Psoas muscle (tissue), 8 donors: Measurements from ENCODE around the gene MRPS18B. TPM values are rescaled to one million over a fixed set of nuclear protein-coding genes. Genes with fewer than 3 reads are reported as not detected.
A peak's percentile ranks its signal among the peaks of the same experiment; 100 is the strongest.

Source experiments
- ATAC-seq, 4 donors: fragments of 200-7000 bp; cut with Tn5 transposase; one replicate each; pipeline ENCODE4 v1.9.1; 2020; ENCODE audit warnings: moderate library complexity in 3 of 4, mild to moderate bottlenecking in 2 of 4
- DNase-seq, 2 donors: peaks; one replicate each; pipeline ENCODE4 v3.0.0-alpha.2; 2020
- H3K27ac ChIP-seq: fragments of 200-600 bp; one replicate; pipeline ENCODE4 v1.8.0; 2022
- H3K27me3 ChIP-seq, 3 donors: fragments of 200-600 bp in 1 of 3; one replicate each; pipeline versions ENCODE4 v1.6.1 to v1.8.0; 2013 to 2022; ENCODE audit warnings: low read length in 2 of 3, mild to moderate bottlenecking in 2 of 3, moderate library complexity in 1 of 3; ENCODE audit not compliant: insufficient read depth in 3 of 3
- H3K36me3 ChIP-seq, 2 donors: fragments of 200-600 bp in 1 of 2; one replicate each; pipeline versions ENCODE4 v1.6.1 to v1.8.0; 2013 to 2022; ENCODE audit warnings: low read depth in 1 of 2, mild to moderate bottlenecking in 1 of 2, moderate library complexity in 1 of 2; ENCODE audit not compliant: insufficient read depth in 1 of 2
- H3K4me1 ChIP-seq: fragments of 200-600 bp; one replicate; pipeline ENCODE4 v1.8.0; 2022
- H3K4me3 ChIP-seq: fragments of 200-600 bp; one replicate; pipeline ENCODE4 v1.8.0; 2022; ENCODE audit warnings: mild to moderate bottlenecking
- H3K9me3 ChIP-seq: fragments of 200-600 bp; one replicate; pipeline ENCODE4 v1.8.0; 2022
- CTCF ChIP-seq: fragments of 200-600 bp; IDR thresholded peaks from one replicate; pipeline ENCODE4 v1.8.0; 2022; ENCODE audit warnings: antibody characterized with exemption
- WGBS, 3 donors: extraction: QIAGEN DNeasy Blood & Tissue Kit; methylation state at CpG; one replicate each; pipeline versions ENCODE4 v1.1.6 to v1.1.7; 2013; 5-methylcytosine and 5-hydroxymethylcytosine counted together
- intact Hi-C, 2 donors: fragments of 100-400 bp; cut with DNase I; formaldehyde crosslinking; loops; one replicate each; pipeline versions ENCODE4 v1.11.0 to v1.14.2; 2022
- polyA plus RNA-seq, 3 donors: library from polyadenylated mRNA; stranded (reverse); fragments of 200-250 nt; gene quantifications; one replicate each; pipeline ENCODE4 v1.2.3, GENCODE V29; 2013
- total RNA-seq, 4 donors: library from RNA; stranded (reverse); fragmentation: NEBNext Ultra II Directional in 2 of 4; extraction: Animal tissue kit (Norgen Biotek cat#: 25700) in 2 of 4; gene quantifications; one replicate each; pipeline versions ENCODE4 v1.2.1 to v1.2.4, GENCODE V29; 2021 to 2023
- donor health status: healthy with polysubstance abuse.
- donor health status: DM: no; HTN: no; CAD: no; lungs with moderate emphysema.
- donor health status: Bipolar disorder and iron deficiency.
- donor health status: healthy.
- donor health status: DM: yes; HTN: yes; CAD: no.
- donor health status: DM: no; HTN: no; CAD: no.
- donor health status: DM: no; HTN: no; CAD: no.
- donor health status: DM: yes; HTN: yes; CAD: no.

Gene MRPS18B
- total and polyA plus RNA-seq, 7 donors, result 109 to 303 (median 184) TPM

- DNase-seq (peak; percentile 95 to 97), ATAC-seq (peak; percentile 89 to 95 (median 92))
- no peaks in the 10 kb centered on the region for H3K9me3 ChIP-seq
- TF ChIP-seq CTCF, result no peak
- H3K4me1 ChIP-seq, result peaks cover 13% of the 10 kb centered on the region
- peak within 1 kb of the TSS; percentile 88 for H3K27ac ChIP-seq
- intact Hi-C loops, result no loop called here
- 10 to 13% (median 11%) methylated on average over 28 to 37 of the region's 37 CpGs for WGBS, 3 donors
- peaks cover 4 to 60% of the 10 kb centered on the region in 2 donors for H3K36me3 ChIP-seq
- H3K4me3 ChIP-seq, result peak within 1 kb of the TSS; percentile 98
- H3K27me3 ChIP-seq, result no peaks in the 10 kb centered on the region
These were observed 29.0 kb downstream of the MRPS18B start, which contains the start of gene C6orf136 for GRCh38 chr6:30646450-30647241. Gene C6orf136, plus strand, starts transcription at chr6:30647133. Its CDS starts 99 bp downstream, at chr6:30647232.

- H3K4me1 ChIP-seq, result peaks cover 13% of the 10 kb centered on the region
- 0 to 1% (median 0%) methylated on average over 55 to 78 of the region's 78 CpGs for WGBS, 3 donors
- H3K27ac ChIP-seq, result peak overlapping the region; percentile 88
- peak overlapping the region; percentile 98 for H3K4me3 ChIP-seq
- ATAC-seq (peak; percentile 77 to 84 (median 82)), DNase-seq (peak; percentile 72 to 84)
- H3K9me3 ChIP-seq, result no peaks in the 10 kb centered on the region
- H3K27me3 ChIP-seq, result no peaks in the 10 kb centered on the region
- peaks cover 4 to 62% of the 10 kb centered on the region in 2 donors for H3K36me3 ChIP-seq
- TF ChIP-seq CTCF, result no peak
- intact Hi-C loops, result no loop called here
These were observed 29.8 kb downstream of the MRPS18B start for GRCh38 chr6:30647242-30648116.

GRCh38 chr6:30651143-30651542, 33.5 kb downstream of the MRPS18B start:
- DNase-seq (no peak), ATAC-seq (no peak)
- Histone ChIP-seq H3K4me1 (peaks cover 8% of the 10 kb centered on the region), H3K27me3 (no peaks in the 10 kb centered on the region), H3K27ac (no peak overlapping the region), H3K9me3 (no peaks in the 10 kb centered on the region), H3K4me3 (no peak overlapping the region), H3K36me3 (peaks cover 4 to 70% of the 10 kb centered on the region in 2 donors)
- intact Hi-C loops, result no loop called here
- 84 to 92% (median 86%) methylated on average over 12 of the region's 12 CpGs for WGBS, 3 donors
- no peak for TF ChIP-seq CTCF

- Histone ChIP-seq H3K36me3 (peaks cover 5 to 98% of the 10 kb centered on the region in 2 donors), H3K4me1 (no peaks in the 10 kb centered on the region), H3K27me3 (no peaks in the 10 kb centered on the region), H3K4me3 (no peak overlapping the region), H3K9me3 (no peaks in the 10 kb centered on the region), H3K27ac (no peak overlapping the region)
- 81 to 86% (median 84%) methylated on average over 19 of the region's 19 CpGs for WGBS, 3 donors
- TF ChIP-seq CTCF, result no peak
- DNase-seq (no peak), ATAC-seq (no peak)
- intact Hi-C loops, result no loop called here
These were observed 37.4 kb downstream of the MRPS18B start for GRCh38 chr6:30654798-30655742.
